COLO668 (cell line): ENCODE measurements around the gene NME7.

ENCODE experiments used
- DNase-seq: peaks from one replicate; lab custom pipeline; 2025; ENCODE audit not compliant: unreplicated experiment; lab: John Stamatoyannopoulos, UW

The NME7 gene

GRCh38 chr1:169087876-169088275 is 279.7 kb downstream of the NME7 start:
- no peak for DNase-seq

DNA sequence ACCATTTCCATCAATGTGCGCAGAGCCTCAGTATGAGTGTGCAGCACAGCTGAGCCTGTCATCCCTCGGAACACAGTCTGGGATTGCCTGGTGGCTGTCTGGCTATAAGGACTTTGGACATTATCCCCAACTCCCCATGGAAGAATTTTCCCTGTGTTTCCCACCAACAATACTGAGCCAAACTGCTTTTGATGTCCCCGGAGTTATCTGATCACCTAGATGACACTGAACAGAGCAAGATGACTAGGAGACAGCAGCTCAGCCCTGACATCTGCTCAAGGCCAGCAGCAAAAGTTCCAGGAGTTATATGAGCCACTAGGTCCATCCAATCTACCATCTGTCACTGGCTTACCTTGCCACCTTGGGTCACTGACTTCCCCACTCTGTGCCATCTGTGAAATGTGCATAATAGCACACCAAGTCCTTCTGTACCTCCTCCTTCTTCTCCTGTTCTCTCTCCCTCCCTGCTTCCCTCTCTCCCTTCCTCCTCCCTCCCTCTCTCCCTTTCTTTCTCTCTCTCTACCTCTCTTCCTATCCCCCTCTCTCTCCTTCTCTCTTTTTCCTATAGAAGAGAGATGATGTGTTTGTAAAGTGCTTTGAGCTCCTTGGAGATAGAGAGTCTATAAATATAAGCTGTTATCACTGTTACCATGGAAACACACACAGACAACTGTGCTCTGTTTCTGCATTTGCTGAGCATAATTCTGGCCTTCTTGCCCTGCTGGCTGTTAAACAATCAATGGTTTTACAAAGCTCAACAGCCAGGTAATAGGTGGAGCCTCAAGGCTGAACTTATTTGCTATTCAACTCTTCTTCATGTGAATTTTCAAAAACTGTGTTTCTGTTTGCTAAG is 280.8 kb downstream of the NME7 start:
- DNase-seq = no peak

GRCh38 chr1:169085911-169086310 is 281.7 kb downstream of the NME7 start:
- no peak for DNase-seq
